ENCODE results near the gene SH3BP5. TPM values are rescaled to one million over a fixed set of nuclear protein-coding genes. Genes with fewer than 3 reads are reported as not detected.

Gene SH3BP5
- total RNA-seq, 2 donors from 2014 or later, result 14.4 to 18.4 TPM

- H3K4me1 ChIP-seq, result peaks cover 0 to 23% of the 10 kb centered on the region in 2 donors
- no peaks in the 10 kb centered on the region for H3K27me3 ChIP-seq
- H3K36me3 ChIP-seq, result peaks cover 9% of the 10 kb centered on the region
- no peak for DNase-seq (ENCODE audit: low spot score)
- TF ChIP-seq CTCF (IDR thresholded peaks at IDR 0.05), result no peak
- H3K27ac ChIP-seq, result no peak overlapping the region
- no peaks in the 10 kb centered on the region for H3K9me3 ChIP-seq
- no peak overlapping the region for H3K4me3 ChIP-seq
These were observed 34.6 kb downstream of the SH3BP5 start for GRCh38 chr3:15297608-15298350.

DNA sequence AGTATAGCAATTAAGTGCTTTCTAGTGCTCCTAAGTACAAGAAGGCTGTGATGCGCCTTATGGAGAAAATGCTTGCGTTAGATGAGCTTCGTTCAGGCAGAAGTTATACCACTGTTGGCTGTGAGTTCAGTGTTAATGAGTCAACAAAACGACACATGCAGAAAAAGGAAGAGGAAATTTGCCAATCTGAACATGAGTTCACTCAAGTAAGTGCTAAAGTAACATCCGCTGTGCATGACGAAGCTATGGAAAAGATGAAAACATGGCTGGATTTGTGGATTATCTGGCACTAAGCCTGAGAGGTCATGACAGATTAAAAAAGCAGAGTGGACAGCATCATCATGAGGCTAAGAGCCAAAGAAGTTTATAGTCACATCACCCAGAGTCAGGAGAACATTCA lies 36.9 kb downstream of the SH3BP5 start:
- Histone ChIP-seq H3K4me1 (peaks cover 0 to 43% of the 10 kb centered on the region in 2 donors), H3K27me3 (no peaks in the 10 kb centered on the region), H3K27ac (peak overlapping the region; percentile 64 to 71), H3K36me3 (no peaks in the 10 kb centered on the region), H3K9me3 (no peaks in the 10 kb centered on the region), H3K4me3 (no peak overlapping the region)
- peak; percentile 76 for DNase-seq (ENCODE audit: low spot score)
- no peak for TF ChIP-seq CTCF (IDR thresholded peaks at IDR 0.05)

DNA sequence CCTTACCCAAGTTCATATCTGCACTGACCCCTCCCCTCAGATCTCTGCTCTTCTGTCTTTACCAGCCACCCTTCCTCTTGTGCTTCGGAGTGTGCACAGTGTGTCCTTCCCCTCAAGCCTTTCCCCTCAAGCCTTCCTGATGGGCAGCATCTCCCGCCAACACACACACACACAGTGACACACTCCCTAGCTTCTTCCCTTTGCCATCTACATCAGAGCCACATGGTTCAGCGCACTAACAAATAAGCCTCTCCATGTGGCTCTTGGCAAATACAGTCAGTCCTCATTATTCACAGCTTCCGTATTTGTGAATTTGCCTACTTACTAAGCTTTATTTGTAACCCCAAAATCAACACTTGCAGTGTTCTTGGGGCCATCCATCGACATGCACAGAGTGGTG lies 37.5 kb downstream of the SH3BP5 start:
- H3K4me3 ChIP-seq, result no peak overlapping the region
- H3K27me3 ChIP-seq, result no peaks in the 10 kb centered on the region
- no peaks in the 10 kb centered on the region for H3K36me3 ChIP-seq
- no peak for TF ChIP-seq CTCF (IDR thresholded peaks at IDR 0.05)
- H3K27ac ChIP-seq, result peak overlapping the region; percentile 64 to 71
- DNase-seq (ENCODE audit: low spot score), result no peak
- peaks cover 0 to 43% of the 10 kb centered on the region in 2 donors for H3K4me1 ChIP-seq
- H3K9me3 ChIP-seq, result no peaks in the 10 kb centered on the region

DNA sequence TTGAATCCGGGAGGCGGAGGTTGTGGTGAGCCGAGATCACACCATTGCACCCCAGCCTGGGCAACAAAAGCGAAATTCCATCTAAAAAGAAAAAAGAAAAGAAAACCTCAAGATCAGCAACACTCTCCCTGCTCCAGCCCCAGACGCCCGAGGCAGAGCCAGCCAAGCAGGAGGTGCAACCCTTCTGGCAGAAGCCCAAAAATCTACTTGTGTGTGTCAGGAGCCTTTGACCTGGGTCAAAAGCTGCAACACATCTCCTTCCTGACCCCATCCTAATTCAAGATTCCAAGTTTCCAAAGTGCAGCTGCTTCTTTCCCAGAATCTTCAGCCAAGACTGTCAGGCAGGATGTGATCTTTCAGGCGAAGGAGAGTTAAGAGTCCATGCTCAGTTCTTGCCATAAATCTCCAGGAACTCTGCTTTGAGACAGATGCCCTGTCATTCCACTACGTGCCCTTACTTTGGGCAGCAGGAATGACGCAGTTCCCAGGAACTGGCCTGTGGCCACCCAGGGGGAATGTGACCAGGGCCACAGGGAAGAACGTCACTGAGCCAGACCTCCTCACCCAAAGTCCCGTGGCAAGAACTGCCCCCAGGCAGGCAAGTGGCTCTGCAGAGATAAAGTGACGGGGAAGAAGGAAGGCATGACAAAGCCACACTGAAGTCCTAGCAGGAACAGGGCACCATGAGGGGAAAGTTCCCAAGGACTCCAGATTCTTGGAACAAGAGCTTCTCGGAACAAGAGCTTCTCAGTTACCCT lies 39.4 kb downstream of the SH3BP5 start:
- Histone ChIP-seq H3K36me3 (no peaks in the 10 kb centered on the region), H3K27me3 (no peaks in the 10 kb centered on the region), H3K4me1 (peaks cover 0 to 50% of the 10 kb centered on the region in 2 donors), H3K9me3 (no peaks in the 10 kb centered on the region), H3K27ac (peak overlapping the region; percentile 68 to 71), H3K4me3 (no peak overlapping the region)
- peak; percentile 89 for DNase-seq (ENCODE audit: low spot score)
- TF ChIP-seq CTCF (IDR thresholded peaks at IDR 0.05), result no peak

DNA sequence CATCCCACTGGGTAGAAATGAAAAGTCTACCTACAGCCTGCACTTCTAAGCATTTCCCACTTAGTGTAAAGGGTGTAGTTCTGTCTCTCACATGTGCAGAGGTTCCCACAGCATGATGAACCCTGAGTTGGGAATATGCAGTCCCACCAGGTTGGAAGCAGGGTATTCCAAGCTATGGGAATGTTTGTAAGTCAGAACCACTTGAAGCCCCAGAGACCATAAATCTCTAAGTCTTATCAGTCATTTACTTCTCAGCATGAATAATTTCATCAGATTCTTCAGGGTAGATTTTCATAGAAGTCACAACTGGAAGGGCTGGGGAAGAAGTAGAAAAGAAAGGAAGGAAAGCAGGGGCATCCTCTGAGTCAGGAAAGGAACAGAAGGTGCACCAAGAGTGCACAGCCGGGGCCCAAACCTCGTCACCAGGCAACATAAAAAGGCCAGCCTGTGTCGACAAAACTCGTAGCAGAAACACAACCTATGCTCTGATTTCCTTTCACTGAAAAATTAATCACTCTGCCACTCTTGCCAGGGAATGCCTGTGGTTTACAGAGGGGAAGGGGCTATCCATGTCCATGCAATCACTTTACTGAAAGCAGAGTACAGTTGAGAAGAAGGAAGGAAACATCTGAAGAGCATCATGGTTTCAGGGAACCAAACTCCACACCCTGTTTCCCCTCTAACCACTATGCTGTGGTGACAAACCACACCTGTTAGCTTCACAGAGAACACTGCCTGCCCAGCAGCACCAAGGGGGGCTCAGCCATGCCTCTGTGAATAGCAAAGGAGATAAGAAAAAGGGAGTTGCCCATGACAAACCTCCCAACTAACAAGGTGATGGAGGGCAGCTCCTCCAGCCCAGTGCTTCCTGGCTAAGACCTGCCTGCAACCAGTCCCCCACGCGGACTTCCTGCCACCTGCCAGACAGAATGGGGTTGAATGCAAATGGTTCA lies 40.5 kb downstream of the SH3BP5 start:
- peaks cover 0 to 55% of the 10 kb centered on the region in 2 donors for H3K4me1 ChIP-seq
- TF ChIP-seq CTCF (IDR thresholded peaks at IDR 0.05), result no peak
- no peaks in the 10 kb centered on the region for H3K36me3 ChIP-seq
- DNase-seq (ENCODE audit: low spot score), result no peak
- no peaks in the 10 kb centered on the region for H3K9me3 ChIP-seq
- H3K4me3 ChIP-seq, result no peak overlapping the region
- H3K27ac ChIP-seq, result peak overlapping the region; percentile 68 to 71
- H3K27me3 ChIP-seq, result no peaks in the 10 kb centered on the region

All from right atrium auricular region (tissue), 2 donors.